Measurements from ENCODE around the gene MIOS. TPM values are rescaled to one million over a fixed set of nuclear protein-coding genes. Genes with fewer than 3 reads are reported as not detected.

The MIOS gene
- total RNA-seq, 2 experiments from 2014 or later: 63.0 to 67.3 TPM

DNA sequence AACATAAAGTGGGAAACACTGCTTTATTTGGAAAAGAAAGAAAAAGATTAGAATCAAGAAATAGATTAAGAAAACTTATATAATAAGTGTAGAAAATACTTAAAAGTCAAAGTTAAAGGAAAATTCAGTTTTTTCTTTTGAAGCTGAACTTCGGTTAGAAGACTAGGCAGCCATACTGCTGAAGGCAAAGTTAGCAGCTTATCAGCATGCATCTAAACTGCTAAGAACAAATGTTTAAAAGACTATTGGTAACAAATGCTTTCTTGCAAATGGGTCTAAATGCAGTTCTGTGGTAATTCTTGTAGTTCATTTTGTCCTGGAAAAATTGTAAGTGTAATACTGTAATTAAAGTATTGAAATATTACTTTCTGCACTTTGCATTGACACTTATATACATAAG lies 18.0 kb downstream of the MIOS start:
- ATAC-seq (no peak), DNase-seq (no peak)
- Mint-ChIP-seq H3K4me1 (ENCODE audit: low read depth) (peaks cover 7% of the 10 kb centered on the region), H3K36me3 (ENCODE audit: low read depth) (peaks cover 23% of the 10 kb centered on the region), H3K9me3 (no peaks in the 10 kb centered on the region), H3K27me3 (no peaks in the 10 kb centered on the region), H3K27ac (no peak overlapping the region), H3K4me3 (no peak overlapping the region)
- CTCF ChIA-PET: no interaction called here
- POLR2A ChIA-PET: interaction anchor here (1.1 kb wide), 1 partner anchor 20 kb away, joined by 3 read pairs; no protein-coding TSS in a partner anchor
- intact Hi-C loops (cut with micrococcal nuclease): no loop called here
- TF ChIP-seq, protein P1, sequence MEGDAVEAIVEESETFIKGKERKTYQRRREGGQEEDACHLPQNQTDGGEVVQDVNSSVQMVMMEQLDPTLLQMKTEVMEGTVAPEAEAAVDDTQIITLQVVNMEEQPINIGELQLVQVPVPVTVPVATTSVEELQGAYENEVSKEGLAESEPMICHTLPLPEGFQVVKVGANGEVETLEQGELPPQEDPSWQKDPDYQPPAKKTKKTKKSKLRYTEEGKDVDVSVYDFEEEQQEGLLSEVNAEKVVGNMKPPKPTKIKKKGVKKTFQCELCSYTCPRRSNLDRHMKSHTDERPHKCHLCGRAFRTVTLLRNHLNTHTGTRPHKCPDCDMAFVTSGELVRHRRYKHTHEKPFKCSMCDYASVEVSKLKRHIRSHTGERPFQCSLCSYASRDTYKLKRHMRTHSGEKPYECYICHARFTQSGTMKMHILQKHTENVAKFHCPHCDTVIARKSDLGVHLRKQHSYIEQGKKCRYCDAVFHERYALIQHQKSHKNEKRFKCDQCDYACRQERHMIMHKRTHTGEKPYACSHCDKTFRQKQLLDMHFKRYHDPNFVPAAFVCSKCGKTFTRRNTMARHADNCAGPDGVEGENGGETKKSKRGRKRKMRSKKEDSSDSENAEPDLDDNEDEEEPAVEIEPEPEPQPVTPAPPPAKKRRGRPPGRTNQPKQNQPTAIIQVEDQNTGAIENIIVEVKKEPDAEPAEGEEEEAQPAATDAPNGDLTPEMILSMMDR (IDR thresholded peaks at IDR 0.05): no peak

DNA sequence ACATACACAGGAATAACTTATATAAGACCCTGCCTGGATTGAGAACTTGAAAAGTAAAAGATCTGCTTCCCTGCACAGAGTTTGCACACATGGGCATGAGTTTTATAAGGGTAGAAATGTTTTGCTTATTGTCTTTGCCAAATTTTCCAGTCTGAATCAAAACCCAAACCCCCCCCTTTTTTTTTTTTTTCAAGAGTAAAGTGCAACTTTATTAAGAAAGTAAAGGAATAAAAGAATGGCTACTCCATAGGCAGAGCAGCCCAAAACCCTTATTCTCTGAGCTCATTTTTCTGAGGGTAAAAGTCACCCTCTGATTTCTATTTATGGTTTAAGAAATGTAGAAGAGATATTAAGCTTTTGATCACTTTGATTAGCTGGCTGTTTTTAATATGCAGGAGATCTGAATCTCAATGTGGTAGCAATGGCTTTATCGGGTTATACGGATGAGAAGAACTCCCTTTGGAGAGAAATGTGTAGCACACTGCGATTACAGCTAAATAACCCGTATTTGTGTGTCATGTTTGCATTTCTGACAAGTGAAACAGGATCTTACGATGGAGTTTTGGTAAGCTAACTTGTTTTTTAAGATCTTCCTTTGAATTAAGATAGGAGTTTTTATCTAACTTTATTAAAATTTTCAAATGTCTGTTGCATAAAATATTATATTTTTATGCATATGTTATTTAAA lies 18.7 kb downstream of the MIOS start:
- H3K27me3 Mint-ChIP-seq: no peaks in the 10 kb centered on the region
- no peak for ATAC-seq
- no peaks in the 10 kb centered on the region for H3K9me3 Mint-ChIP-seq
- H3K4me1 Mint-ChIP-seq (ENCODE audit: low read depth): peaks cover 9% of the 10 kb centered on the region
- intact Hi-C loops (cut with micrococcal nuclease): no loop called here
- H3K4me3 Mint-ChIP-seq: no peak overlapping the region
- TF ChIP-seq, protein P1 (IDR thresholded peaks at IDR 0.05): no peak
- ChIA-PET POLR2A (interaction anchor here (1.1 kb wide), 1 partner anchor 21 kb away, joined by 3 read pairs; no protein-coding TSS in a partner anchor), CTCF (interaction anchor here (1.0 to 2.1 kb wide), 4 partner anchors 8 to 710 kb away, joined by 3 to 8 read pairs (median 4); no protein-coding TSS in a partner anchor)
- peaks cover 28% of the 10 kb centered on the region for H3K36me3 Mint-ChIP-seq (ENCODE audit: low read depth)
- DNase-seq: no peak
- H3K27ac Mint-ChIP-seq: no peak overlapping the region

DNA sequence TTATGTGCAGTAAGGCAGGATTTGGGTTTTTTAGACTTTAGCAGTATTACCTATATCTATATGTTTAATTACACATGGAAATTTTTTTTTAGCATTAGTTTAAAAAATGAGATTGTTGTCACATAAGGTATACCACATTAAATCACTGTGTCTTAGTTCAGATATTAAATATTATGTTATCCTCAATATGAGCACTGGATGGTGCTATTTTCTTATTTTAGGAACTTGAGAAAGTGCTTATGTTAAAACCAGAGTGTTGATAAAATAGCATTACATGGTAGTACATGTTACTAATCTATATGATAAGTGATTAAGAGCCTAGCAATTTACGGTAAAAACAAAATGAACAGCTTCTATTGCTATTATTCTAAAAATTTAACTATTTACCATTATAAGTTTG lies 28.8 kb downstream of the MIOS start:
- DNase-seq: no peak
- ATAC-seq: no peak
- H3K4me1 Mint-ChIP-seq (ENCODE audit: low read depth): peaks cover 3% of the 10 kb centered on the region
- POLR2A ChIA-PET: no interaction called here
- no peak overlapping the region for H3K4me3 Mint-ChIP-seq
- H3K36me3 Mint-ChIP-seq (ENCODE audit: low read depth): peaks cover 38% of the 10 kb centered on the region
- H3K27ac Mint-ChIP-seq: no peak overlapping the region
- CTCF ChIA-PET: interaction anchor here (0.7 to 2.3 kb wide), 11 partner anchors 9 to 701 kb away, joined by 3 to 12 read pairs (median 3); no protein-coding TSS in a partner anchor
- H3K27me3 Mint-ChIP-seq: no peaks in the 10 kb centered on the region
- TF ChIP-seq, protein P1 (IDR thresholded peaks at IDR 0.05): no peak
- intact Hi-C loops (cut with micrococcal nuclease): no loop called here
- no peaks in the 10 kb centered on the region for H3K9me3 Mint-ChIP-seq

DNA sequence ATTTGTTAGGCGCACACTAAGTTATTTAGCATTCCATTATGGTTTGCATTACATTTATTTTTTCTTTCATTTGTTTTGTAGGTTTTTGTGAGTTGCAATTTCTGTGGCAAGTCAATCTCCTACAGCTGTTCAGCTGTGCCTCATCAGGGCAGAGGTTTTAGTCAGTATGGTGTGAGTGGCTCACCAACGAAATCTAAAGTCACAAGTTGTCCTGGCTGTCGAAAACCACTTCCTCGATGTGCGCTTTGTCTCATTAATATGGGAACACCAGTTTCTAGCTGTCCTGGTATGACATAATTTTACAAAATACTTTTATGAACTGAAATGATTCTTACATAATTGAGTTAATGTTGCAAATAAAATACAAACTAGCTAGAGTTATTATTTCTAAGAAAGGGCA lies 29.5 kb downstream of the MIOS start:
- ATAC-seq (no peak), DNase-seq (no peak)
- POLR2A ChIA-PET: no interaction called here
- CTCF ChIA-PET: interaction anchor here (0.6 to 2.3 kb wide), 9 partner anchors 11 to 700 kb away, joined by 3 to 12 read pairs (median 3); no protein-coding TSS in a partner anchor
- no peak overlapping the region for H3K4me3 Mint-ChIP-seq
- no peaks in the 10 kb centered on the region for H3K27me3 Mint-ChIP-seq
- no peaks in the 10 kb centered on the region for H3K9me3 Mint-ChIP-seq
- TF ChIP-seq, protein P1 (IDR thresholded peaks at IDR 0.05): no peak
- peaks cover 40% of the 10 kb centered on the region for H3K36me3 Mint-ChIP-seq (ENCODE audit: low read depth)
- peaks cover 3% of the 10 kb centered on the region for H3K4me1 Mint-ChIP-seq (ENCODE audit: low read depth)
- intact Hi-C loops (cut with micrococcal nuclease): no loop called here
- no peak overlapping the region for H3K27ac Mint-ChIP-seq

DNA sequence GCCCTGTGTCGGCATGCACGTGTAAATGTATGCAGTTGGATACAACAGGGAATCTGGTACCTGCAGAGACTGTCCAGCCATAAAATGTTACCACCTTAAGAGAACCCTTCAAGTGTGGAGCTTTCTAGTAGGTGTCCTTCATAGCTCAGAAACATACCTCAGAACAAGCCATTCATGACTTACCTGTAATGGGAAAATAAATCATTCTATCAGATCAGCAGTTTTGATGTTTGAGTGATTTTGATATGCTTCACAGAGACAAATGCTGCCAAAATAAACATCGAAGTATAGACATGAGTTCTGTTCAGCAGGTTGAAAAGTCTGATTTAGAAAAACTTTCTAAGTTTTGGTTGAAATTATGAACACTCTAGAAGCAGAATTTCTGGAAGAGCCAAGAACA lies 40.3 kb downstream of the MIOS start:
- POLR2A ChIA-PET: no interaction called here
- H3K9me3 Mint-ChIP-seq: peaks cover 2% of the 10 kb centered on the region
- CTCF ChIA-PET: no interaction called here

More for the DNA sequence above, 40.3 kb downstream of the MIOS start:
- Mint-ChIP-seq H3K4me1 (ENCODE audit: low read depth) (peaks cover 6% of the 10 kb centered on the region), H3K4me3 (no peak overlapping the region), H3K36me3 (ENCODE audit: low read depth) (peaks cover 16% of the 10 kb centered on the region), H3K27ac (no peak overlapping the region), H3K27me3 (no peaks in the 10 kb centered on the region)
- ATAC-seq (no peak), DNase-seq (no peak)
- intact Hi-C loops (cut with micrococcal nuclease): no loop called here
- TF ChIP-seq, protein P1 (IDR thresholded peaks at IDR 0.05): no peak

Measured in activated CD8-positive, alpha-beta T cell treated with anti-CD3 and anti-CD28 coated beads for 36 hours (primary cell).